HEK293T (cell line): ENCODE data around the gene CACHD1.

ENCODE experiments used
- BHLHE40 ChIP-seq: fragments of 450-650 bp; IDR thresholded peaks from 2 replicates; pipeline ENCODE4 v1.6.1; 2016; ENCODE audit warnings: mild to moderate bottlenecking, moderate library complexity, borderline replicate concordance
- ELF4 ChIP-seq: fragments of 450-650 bp; IDR thresholded peaks from 2 replicates; pipeline ENCODE4 v1.6.1; 2017; ENCODE audit warnings: antibody characterized with exemption
- FOXM1 ChIP-seq: fragments of 450-650 bp; IDR thresholded peaks from 2 replicates; pipeline ENCODE4 v1.6.1; 2017; ENCODE audit warnings: mild to moderate bottlenecking, borderline replicate concordance
- HDGF ChIP-seq: fragments of 450-650 bp; IDR thresholded peaks from 2 replicates; pipeline ENCODE4 v1.6.1; 2017; ENCODE audit warnings: antibody characterized with exemption, borderline replicate concordance
- SP1 ChIP-seq: fragments of 450-650 bp; IDR thresholded peaks from 2 replicates; pipeline ENCODE4 v1.6.1; 2017

GRCh38 chr1:64516301-64516700, 46.4 kb downstream of the CACHD1 start:
- TF ChIP-seq ELF4 (no peak), FOXM1 (no peak), SP1 (no peak), HDGF (no peak), BHLHE40 (no peak)
